GM18505 (cell line): ENCODE results near the gene GRM7.

Experiments used
- ATAC-seq: cut with Tn5 transposase; IDR thresholded peaks from one replicate; pipeline ENCODE4 v1.9.1; 2021; ENCODE audit not compliant: unreplicated experiment
- POLR2A ChIP-seq: IDR thresholded peaks from 4 replicates; pipeline ENCODE4 v1.6.1; 2011; ENCODE audit warnings: borderline replicate concordance; ENCODE audit not compliant: insufficient read depth, insufficient read length; ENCODE audit errors: extremely low read depth

GRM7 gene

GRCh38 chr3:7203969-7204847 is 343.3 kb downstream of the GRM7 start:
- ATAC-seq = no peak
- TF ChIP-seq POLR2A = no peak

DNA sequence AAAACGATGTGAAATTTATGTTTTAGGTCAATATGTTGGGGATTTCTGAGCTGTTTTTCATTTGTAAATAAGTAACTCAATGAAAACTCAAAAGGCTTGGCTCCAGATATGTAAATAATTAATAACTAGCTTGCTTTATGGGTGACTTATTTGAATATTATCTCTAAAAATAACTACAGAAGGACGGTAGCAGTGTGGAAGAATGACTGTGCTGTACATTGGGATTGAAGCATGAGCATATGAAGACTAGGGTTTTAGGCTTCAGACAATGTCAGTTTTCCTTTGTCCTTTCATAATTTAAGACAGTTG is 343.9 kb downstream of the GRM7 start:
- no peak for ATAC-seq
- no peak for TF ChIP-seq POLR2A

DNA sequence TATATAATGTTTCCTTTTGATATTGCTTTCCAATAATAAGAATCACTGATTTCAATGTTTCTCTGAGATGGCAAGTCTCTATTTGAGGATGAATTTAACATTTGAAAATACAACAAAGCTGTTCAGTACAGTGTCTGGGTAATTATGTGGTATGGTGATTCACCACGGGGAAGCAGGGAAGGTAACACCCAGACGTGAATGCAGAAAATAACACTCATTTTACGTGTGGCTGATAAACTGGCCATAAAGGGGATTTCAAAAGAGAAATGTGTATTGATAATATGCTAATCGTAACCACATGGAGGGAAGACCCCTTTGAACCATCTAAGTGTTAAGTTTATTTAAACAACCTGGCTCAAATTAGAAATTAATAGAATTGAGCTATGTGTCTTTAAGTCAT is 344.6 kb downstream of the GRM7 start:
- no peak for ATAC-seq
- TF ChIP-seq POLR2A = no peak

- peak; percentile 59 for ATAC-seq
- no peak for TF ChIP-seq POLR2A
Observed at GRCh38 chr3:7205962-7206361, 345.0 kb downstream of the GRM7 start.

GRCh38 chr3:7207125-7207524 is 346.2 kb downstream of the GRM7 start:
- no peak for ATAC-seq

GRCh38 chr3:7207928-7208327 is 347.0 kb downstream of the GRM7 start:
- ATAC-seq = no peak
- no peak for TF ChIP-seq POLR2A

More at GRCh38 chr3:7207125-7207524, 346.2 kb downstream of the GRM7 start:
- no peak for TF ChIP-seq POLR2A

DNA sequence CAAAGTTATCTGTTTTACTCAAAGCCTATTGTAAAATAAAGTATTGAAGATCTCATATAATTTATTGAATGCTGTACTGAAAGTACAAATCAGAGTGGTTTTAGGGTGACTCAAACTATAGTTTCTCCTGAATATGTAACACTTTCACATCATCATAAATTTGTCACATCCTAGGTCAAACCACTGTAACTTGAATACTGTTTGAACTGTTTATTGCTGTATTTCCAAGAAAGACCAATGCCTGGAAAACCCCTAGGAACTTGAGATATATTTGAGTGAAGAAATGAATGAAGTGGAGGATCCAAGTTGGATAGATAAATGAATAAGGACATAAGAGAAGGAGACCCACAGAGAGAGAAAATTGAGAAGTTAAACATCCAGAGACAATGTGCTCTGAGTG is 348.2 kb downstream of the GRM7 start:
- no peak for TF ChIP-seq POLR2A
- no peak for ATAC-seq

- TF ChIP-seq POLR2A = no peak
Observed at GRCh38 chr3:7211740-7212139, 350.8 kb downstream of the GRM7 start.

DNA sequence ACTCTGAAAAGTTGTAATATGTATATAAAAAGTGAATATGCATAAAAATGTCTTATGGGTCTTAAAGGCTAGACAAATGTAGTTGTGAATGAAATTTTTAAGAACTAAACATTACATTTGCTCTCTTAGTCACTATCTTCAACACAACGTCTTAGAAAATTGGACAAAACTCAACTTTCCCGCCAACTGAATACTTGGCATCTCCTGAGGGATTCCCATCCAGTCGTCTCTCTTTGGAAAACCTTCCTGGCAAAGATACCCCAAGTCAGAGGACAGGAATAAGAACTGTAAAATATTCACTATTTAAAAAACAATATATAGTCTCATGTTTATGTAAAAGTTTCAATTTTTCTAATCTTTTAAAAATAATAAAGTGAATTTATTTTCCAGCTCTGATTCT is 354.8 kb downstream of the GRM7 start:
- ATAC-seq = no peak
- no peak for TF ChIP-seq POLR2A

More at GRCh38 chr3:7211740-7212139, 350.8 kb downstream of the GRM7 start:
- no peak for ATAC-seq

DNA sequence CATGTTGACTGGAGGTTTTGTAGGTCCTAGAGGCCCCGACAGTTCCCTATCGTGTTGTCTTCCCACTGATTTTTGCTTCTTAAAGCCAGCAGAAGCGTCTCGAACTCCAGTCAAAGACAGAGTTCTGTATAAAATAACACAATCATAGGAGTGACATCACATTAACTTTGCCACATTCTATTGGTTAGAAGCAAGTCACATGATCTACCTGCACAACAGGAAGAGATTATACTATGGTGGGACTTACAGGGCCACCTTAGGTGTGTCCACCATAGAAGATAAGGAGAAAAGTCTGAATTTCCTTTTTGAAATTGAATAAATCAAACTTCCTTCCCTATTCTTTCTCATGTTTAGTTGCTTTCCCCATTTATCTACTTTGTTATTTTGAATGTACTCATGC is 365.5 kb downstream of the GRM7 start:
- TF ChIP-seq POLR2A = no peak
- no peak for ATAC-seq

- TF ChIP-seq POLR2A = no peak
- no peak for ATAC-seq
Observed at GRCh38 chr3:7238565-7239295, 377.8 kb downstream of the GRM7 start.

- ATAC-seq = no peak
Observed at GRCh38 chr3:7241584-7242302, 380.8 kb downstream of the GRM7 start.

GRCh38 chr3:7242303-7242635 is 381.4 kb downstream of the GRM7 start:
- ATAC-seq = no peak
- no peak for TF ChIP-seq POLR2A

More at GRCh38 chr3:7241584-7242302, 380.8 kb downstream of the GRM7 start:
- TF ChIP-seq POLR2A = no peak
